IPS DF 4.7 (cell line): ENCODE results near the gene C1orf21.

ENCODE experiments used
- DNase-seq: peaks from one replicate; pipeline ENCODE4 v3.0.0-alpha.2; 2013; ENCODE audit warnings: low spot score; ENCODE audit errors: extremely low read depth

Gene C1orf21

DNA sequence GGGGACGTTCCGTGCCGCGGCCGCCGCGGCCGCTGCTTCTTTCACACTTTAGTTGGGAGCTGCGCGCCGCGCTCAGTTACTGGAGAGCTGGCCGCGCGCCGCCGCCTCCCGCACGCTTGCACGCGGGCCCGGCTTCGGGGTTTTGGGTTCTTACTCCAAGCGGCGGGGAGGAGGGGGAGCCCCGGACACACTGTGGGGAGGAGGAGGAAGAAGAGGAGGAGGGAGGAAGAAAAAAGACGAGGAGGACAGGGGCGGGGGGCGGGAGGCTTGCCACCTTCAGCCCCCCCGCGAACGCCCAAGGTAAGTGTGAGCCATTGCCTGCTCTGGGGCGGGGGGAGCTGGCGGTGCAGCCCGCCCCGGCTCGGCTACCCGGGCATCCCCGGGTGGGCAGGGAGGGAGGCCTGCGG, 243 bp downstream of the C1orf21 start:
- no peak for DNase-seq

DNA sequence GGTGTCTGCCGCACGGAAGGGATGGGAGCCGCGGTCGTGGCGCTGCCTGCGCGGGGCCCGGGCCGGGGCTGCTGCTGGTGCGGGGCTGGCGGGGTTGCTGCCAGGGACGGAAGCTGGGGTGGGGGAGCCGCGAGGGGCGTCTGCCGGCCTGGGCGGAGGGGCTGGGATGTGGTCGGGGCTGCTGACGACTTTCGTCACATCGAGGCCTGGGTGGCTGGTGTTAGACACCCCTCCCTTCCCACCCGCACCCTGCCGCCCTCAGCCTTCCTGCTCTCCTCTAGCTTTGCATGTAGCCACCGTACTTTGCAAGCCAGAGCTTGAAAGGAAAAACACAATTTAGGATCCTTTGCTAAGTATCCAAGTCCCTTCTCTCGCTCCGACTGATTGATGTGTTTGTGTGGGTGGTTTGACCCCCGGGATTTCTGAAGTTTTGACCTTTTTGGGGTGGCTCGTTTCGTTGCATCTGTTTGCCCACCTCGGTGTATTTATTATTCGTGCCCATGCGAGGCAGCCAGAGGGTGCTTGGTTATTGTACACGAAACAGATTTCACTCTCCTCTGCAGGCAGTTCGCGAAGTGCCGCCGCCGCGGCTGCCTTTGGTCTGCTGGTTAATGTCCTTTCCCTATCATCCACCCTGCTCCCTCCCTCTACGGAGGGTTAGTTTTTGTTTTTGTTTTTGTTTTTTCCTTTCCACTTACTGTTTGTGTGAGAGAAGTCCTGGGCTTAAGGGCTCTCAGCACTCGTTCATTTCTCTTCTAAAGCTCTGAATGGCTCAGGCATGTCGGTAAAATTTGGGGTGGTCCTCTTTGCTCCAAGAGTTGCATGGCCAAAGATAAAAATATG, 868 bp downstream of the C1orf21 start:
- no peak for DNase-seq

DNA sequence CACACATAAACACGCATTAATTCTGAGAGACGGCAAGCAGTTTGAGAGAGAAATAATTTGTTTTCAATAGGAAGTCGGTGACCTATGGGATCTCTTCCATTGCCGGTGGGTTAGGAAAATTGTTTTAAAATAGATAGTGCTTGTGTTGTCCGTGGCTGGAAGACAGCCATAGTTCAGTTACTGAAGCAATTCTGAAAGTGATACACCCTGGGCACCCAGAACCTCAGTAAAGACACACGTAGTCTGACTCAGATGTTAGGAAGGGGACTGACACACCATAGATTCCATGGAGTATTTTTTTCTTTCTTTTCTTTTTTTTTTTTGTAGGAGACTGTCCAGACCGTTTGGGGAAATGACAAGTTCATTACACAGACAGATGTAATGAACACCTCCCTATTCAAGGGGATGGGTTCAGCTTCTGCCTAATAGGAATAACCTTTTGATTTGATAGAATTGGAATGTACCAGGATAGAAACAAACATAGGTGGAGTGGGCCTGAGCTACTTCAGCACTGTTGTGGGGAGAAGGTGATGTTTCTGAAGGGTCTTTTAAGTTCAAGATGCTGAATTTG, 1.6 kb downstream of the C1orf21 start:
- DNase-seq = no peak

DNA sequence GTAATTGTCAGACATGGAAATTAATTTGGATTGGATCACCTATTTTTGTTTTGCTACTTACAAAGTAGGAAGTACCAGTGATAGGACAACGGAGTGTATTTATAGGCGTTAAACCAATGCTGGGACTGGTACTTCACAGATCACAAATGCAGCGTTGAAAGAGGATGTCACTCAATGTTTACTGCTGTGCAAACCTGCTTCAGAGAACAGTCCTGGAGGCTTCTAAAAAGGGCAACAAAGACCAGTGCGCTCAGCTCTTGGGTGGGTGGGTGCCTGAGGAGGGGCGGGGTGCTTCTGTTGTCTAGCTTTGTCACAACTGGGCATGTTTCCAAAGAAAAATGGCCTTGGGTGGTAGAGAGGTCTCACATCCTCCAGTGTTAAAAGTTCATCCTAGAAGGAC, 2.1 kb downstream of the C1orf21 start:
- DNase-seq = no peak

DNA sequence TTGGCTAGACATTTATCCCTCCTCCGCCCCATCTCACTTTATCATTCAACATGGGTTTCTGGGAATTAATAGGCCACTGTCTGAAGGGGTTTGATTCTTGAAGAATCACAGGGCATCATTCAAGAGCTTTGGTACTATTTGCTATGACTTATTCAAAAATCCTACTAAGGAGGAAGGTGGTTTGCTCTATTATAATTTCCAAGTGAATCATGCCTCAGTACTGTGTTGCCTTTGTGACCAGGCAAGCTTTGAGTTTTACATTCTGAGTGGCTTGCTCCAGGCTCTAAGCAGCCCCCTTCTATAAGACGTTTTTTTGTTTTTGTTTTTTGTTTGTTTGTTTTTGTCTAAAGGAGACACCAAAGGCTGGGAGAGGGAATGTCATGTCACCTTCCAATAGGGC, 2.6 kb downstream of the C1orf21 start:
- DNase-seq = no peak

DNA sequence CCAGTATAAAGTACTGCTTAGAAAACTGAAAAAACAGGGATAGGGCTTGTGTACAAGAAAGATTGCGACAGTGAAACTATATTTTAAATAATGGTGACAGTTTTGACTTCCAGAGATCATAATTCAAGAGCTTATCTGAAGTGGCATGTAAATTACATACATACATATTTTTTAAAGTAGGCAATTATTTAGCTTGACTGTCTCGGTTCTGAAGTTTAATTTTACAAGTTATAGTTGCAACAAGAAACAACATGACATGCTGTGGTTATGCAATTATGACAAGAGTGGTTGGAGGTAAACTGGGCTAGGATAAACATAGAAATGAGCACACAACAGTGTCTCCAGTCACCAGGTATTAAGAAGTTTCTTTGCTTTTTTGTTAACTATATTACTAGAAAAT, 4.1 kb downstream of the C1orf21 start:
- DNase-seq = no peak

DNA sequence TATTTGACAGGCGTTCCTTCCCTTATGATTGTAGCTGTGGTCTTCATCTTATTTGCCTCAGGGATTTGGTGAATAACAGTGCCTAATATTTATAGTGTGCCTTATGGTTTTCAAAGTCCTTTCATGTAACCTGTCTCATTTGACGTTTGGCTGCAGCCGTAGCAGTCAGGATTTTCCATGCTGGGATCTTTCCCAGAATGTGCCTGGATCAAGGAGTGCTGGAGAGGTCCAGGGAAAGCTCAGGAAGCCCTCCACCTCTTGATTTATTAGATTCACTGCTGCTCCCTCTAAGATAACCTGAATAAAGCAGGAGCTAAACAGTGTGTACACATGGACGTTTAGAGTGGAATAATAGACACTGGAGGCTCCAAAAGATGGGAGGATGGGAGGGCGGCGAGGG, 5.2 kb downstream of the C1orf21 start:
- no peak for DNase-seq

DNA sequence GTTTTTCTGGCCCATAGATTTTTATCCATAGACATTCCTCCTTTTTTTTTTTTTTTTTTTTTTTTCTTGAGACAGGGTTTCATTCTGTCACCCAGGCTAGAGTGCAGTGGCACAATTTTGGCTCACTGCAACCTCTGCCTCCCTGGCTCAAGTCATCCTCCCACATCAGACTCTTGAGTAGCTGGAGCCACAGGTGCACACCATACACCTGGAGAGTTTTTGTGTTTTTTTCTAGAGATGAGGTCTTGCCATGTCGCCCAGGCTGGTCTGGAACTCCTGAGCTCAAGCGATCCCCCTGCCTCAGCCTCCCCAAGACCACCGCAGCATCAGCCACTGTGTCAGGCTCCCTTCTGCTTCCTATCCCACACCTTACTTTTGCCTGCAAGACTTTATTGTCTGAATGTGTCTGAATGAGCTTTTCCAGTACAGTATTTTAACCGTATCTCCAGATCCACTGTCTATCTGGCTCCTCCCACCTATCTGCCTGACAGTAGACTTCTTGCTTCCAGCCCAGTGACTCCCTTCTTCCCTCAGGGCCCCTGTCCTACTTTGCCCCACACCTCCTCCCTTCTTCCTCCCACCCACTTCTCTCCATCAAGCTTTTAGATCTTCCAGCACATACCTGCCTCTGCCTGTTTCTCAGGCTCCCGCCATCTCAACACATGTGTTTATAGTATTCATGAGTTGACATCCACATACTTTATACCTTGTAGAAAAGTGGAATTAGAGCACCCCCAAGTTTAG, 6.1 kb downstream of the C1orf21 start:
- DNase-seq = no peak

DNA sequence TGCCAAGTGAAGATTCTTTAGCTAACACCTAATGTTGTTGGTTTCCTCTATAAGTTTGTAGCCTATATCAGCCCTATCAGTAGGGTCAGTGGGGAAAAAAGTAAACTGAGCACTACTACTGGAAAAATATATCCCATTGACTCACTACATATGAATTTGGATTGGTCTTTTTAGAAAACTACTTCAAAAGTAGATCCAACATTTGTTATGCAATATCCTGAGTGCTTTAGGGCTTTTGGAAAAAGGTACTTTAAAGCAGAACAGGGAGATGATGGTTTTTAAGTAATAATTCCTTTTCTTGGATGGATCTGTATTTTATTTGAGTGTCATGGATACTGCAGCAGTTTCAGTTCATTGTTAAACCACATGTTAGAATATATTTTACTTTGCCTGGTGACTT, 7.1 kb downstream of the C1orf21 start:
- no peak for DNase-seq

DNA sequence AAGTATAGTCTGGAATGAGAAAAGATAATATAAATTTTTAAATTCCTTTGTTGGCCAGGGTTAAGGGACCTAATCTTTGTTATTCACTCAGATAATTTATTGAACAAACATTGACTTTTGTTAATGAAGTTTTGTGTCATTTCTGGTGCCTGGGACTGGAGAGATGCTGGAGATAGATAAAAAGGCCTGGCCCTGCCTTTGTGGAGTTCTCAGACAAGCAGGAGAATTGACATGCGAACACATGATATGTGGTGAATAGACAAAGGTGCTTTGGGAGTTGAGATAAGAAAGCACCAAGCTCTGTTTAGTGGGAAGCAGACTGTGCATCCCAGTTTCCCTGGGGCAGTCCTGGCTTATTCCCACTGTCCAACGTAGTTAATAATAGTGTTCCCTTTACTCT, 8.5 kb downstream of the C1orf21 start:
- DNase-seq = no peak

DNA sequence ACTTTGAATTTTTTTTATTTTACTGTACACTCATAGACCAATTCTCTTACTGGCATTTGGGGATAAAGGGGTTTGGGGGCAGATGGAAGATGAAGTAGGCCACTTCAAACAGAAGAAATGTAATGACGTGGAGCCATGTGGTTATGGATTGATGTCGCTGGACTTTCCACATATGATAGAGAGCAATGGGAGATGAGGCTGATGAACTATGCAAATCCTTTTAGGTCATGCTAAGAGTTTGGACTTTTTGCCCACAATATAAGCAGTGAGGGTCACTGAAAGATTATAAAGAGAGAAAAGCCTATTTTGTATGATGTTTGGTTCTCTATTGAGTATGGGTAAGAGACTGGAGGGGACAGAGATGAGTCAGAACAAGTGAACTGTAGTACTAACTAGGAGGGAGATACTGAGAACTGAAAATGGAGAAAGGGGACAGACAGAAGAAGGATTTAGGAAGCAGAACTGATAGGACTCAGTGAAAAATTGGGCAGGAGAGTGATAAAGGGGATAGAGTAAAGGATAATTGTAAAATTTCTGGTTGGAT, 9.2 kb downstream of the C1orf21 start:
- DNase-seq = no peak

DNA sequence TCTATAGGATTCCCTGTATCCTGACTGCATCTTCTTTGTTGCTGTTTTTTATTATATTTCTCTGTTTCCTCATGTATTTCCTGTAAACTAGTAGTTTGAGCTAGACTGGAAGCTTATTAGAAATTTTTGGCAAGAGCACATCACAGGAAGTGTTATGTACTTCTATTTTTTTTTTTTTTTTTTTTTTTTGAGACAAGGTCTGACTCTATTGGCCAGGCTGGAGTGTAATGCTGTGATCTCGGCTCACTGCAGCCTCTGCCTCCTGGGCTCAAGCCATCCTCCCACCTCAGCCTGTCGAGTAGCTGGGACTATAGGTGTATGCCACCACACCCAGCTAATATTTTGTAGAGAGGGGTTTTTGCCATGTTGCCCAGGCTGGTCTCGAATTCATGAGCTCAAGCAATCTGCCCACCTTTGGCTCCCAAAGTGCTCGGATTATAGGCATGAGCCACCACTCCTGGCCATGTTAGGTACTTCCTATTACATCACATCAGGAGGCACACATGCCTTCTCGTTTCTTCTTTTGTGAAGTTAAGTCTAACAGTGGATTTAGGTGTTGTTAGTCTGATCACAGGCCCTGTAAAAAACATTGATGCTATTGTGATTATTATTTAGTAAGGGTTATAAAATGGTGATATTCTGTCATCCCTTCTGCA, 12.5 kb downstream of the C1orf21 start:
- DNase-seq = no peak

DNA sequence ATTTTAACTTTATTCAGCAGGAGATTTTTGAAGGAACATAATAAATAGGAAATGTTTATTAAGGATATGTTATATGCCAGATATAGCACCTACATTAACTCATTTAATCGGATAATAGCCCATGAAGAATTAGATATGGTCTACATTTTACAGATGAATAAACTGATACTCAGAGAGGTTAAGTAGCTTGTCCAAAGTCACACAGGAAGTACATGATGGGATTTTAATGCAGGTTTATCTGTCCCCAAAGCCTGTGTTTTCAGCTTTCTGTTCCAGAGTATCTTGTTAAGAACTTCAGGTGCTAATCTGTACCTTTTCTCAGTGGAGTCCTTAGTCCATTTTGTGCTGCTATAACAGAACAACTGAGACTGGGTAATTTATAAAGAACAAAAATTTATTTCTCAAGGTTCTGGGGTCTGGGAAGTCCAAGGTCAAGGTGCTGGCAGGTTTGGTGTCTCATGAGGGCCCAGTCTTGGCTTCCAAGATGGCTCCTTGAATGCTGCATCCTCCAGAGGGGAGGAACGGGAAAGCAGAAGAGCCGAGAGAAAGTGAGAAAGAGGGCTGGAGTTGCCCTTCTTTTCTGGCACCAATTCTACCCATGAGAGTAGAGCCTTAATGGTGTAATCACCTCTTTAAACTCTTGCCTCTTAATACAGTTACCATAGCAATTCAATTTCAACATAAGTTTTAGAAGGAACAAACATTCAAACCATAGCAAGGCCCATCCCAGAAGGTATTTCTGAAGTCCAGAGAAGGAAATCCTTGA, 17.3 kb downstream of the C1orf21 start:
- no peak for DNase-seq

DNA sequence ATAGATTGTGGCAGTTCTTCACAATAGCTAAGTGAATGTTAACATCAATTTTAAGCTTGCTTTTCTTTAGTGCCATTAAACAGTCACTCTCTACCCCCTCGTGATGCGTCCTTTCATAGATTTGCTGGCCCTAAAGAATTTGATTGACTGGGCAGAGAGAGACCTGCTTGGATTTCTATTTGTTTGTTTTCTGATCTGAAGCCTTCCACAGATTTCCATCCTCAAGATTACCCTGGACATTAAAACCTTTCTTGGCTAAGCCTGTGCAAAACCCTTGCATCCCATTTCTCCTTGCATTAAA, 17.8 kb downstream of the C1orf21 start:
- DNase-seq = no peak

DNA sequence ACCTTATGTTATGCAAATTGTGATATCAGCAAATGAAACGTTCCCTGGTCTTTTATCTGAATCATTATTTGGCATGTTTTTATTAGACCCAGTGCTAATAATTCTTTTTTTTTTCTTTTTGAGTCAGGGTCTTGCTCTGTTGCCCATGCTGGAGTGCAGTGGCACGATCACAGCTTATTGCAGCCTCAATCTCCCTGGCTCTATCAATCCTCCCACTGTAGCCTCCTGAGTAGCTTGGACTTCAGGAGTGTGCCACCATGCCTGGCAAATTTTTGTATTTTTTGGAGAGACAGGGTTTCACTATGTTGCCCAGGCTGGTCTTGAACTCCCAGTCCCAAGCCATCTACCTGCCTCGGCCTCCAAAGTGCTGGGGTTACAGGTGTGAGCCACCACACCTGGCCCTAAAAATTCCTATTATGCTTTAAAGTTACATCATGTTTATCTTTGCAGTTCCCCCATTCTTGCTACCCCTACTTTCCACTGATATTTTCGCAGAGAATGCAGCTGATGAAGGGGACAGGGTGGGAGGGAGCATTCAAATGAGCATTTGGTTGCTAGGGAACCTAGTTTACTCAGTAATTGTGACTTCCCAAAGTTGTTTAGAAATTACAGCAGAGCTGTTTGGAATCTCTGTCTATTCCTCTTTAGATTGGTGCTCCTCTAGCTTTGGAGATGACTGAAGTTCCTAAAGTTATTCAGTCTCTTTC, 18.4 kb downstream of the C1orf21 start:
- DNase-seq = no peak

DNA sequence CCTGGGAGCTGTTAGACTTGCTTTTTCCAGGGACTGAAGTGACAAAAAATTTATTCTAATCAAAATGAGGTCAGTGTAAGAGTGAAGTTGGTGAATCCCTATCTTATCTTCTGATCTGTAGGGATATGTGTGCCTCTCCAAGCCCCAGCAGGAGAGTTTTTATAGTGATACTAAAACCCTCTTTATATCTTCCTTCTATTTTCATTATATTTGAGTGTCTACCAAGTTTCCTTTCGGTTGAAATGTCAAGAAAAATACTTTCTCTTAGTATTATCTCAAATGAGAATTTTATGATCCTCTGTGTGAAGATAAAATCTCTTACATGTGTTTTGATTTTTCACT, 18.9 kb downstream of the C1orf21 start:
- DNase-seq = no peak

DNA sequence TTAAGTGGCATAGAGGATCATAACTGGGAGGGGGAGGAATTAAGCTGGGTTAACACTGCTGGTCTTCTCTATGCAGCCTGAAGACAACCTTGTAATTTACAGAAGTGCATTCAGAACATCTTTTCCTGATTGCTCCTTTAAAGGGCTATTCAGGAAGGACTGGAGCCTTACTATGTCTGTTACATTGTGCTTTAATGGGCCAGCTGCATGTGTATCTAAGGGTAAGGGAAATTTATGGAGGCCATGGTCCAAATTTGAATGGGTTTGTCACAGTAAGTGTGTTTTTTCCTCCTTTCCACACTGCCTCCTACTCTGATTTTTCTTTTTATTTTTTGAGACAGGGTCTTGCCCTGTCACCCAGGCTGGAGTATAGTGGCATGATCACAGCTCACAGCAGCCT, 19.6 kb downstream of the C1orf21 start:
- DNase-seq = no peak

DNA sequence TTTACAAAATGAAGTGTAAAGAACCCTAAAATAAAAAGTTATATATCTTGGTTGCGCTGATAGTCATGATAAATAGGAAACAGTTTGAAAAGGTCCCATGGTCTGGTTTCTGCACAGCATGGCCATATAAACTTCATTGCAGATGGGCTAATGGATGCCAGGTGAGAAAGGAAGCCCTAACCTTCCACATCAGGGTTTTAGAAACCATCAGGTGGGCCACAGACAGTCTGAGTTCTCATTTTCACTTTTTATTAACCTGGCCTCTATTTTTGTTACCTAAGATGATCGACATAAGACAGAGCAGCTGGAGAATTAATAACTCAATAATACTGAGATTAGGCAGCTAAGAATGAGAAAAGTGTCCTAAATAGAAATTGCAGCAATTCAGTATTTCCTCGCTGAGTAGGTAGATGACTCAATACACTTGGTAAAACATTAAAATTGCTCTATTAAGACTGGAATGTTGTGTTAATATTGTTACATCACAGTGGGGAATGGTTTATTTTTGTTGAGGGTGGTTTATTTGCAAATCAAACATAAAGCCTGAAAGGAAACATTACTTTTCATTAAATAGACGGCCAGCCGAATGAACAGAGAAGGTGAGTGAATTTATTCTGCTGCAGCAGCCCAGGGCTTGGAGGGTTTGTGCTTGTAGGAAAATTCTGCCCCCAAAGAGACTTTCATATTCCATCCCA, 21.1 kb downstream of the C1orf21 start:
- no peak for DNase-seq

DNA sequence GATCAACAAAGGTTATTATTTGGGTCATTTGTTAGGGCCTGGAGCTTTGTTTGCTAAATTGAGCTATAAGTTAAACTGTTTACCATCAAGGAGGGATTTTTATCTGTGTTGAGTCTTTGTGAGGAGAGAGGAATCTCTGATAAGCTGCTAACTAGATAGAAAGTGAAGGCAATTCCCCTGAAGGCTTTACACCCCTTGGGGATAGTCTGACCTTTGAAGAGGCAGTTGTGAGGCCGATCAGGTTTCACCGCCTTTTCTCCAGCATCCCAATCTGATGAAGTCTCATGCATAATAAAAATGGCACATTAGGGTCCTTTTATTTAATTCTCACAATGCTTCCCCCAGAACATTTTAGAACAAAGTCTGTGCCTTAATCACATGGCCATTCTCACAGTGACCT, 21.8 kb downstream of the C1orf21 start:
- no peak for DNase-seq

DNA sequence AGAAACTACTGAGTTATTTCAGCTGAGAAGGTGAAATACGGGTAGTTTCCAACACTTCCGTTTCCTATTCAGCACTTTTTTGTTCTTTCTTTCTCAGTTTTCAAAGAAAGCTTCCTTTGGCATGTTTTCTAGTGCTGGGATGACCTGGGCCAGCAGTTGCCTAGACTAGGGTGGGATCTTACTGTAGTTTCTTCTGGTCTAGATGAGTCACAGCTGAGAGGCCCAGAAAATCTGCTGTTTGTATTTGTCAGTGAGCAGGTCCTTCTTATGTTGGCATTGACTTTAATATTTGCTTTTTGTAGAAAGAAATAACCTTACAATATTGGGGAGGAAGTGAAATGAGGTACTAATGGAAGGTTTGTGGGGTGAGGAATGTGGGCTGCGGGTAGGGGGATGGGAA, 22.2 kb downstream of the C1orf21 start:
- DNase-seq = no peak
